GM12865 (cell line): Measurements from ENCODE around the gene PEPD.

Source experiments
- DNase-seq: peaks from one replicate; pipeline ENCODE4 v3.0.0; 2010; ENCODE audit warnings: low read depth
- H3K4me3 ChIP-seq: 2 replicates; pipeline ENCODE4 v1.5.1; 2011; ENCODE audit warnings: mild to moderate bottlenecking, low read depth, low read length, control low read depth
- CTCF ChIP-seq: IDR thresholded peaks from 2 replicates; pipeline ENCODE4 v1.5.1; 2011; ENCODE audit warnings: low read length, control low read depth, low read depth, inconsistent platforms; ENCODE audit not compliant: insufficient read depth; ENCODE audit errors: missing control alignments

The PEPD gene

DNA sequence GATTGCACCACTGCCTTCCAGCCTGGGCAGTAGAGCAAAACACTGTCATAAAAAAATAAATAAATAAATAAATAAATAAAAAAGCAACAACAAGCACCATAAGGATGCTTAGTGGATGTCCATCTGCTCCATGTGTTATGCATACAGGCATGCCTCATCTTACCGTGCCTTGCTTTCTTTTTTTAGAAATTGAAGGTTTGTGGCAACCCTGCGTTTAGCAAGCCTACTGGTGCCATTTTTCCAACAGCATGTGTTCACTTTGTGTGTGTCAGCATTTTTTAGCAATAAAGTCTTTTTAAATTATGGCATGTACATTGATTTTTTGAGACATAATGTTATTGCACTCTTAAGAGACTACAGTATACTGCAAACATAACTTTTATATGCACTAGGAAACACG is 68.3 kb downstream of the PEPD start:
- no peak overlapping the region for H3K4me3 ChIP-seq

DNA sequence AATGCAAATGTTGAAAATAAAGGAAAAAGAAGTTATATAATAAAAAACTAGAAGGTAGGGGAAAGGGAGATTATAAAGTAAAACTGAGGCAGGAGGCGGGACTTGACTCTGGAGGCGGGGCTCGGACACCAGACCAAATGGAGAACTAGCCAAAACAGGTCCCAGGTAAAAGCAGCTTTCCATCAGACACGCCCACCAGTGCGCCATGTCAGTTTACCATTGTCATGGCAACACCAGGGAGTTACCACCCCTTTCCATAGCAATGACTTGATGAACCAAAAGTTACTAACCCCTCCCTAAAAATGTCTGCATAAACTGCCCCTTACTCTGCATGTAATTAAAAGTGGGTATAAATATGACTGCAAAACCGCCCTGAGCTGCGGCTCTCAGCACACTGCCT is 70.9 kb downstream of the PEPD start:
- no peak for DNase-seq
- no peak overlapping the region for H3K4me3 ChIP-seq
- no peak for TF ChIP-seq CTCF

More for the DNA sequence above, 68.3 kb downstream of the PEPD start:
- TF ChIP-seq CTCF = no peak
- no peak for DNase-seq

DNA sequence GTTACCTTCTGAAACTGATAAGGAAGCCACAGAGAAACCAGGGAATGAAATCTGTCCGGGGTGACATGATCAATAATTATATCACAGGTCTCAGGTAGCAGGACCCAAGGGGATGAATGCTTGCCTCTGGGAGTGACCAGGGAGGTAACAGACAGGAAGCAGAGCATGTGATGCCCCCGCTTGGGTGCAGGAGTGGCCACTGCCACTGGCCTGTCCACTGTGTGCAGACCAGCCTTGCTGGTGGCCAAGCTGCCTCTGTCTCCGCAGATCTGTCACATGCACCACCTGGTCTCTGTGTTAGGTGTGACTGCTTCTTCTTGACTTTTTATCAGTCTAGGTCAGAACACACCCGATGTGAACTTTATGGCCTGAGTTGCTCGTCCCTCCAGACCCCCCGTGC is 71.8 kb downstream of the PEPD start:
- TF ChIP-seq CTCF = no peak
- H3K4me3 ChIP-seq = no peak overlapping the region
- no peak for DNase-seq

DNA sequence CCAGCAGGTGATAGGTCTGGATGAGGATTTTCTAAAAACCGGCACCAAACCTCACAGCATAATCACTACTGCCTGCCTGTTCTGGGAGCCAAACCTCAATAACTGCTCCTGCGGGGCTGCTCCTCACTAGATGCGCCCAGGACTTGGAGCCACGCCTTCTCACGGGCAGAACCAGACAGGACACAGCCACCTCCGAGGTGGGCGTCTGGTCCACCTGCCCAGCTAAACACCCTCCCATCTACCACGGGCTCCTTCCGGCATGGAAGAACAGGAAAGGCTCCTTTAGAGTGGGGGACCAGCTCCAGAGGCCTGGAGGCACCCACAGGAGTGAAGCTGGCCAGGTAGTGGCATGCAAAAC is 73.5 kb downstream of the PEPD start:
- no peak for DNase-seq
- TF ChIP-seq CTCF = no peak
- no peak overlapping the region for H3K4me3 ChIP-seq

- TF ChIP-seq CTCF = no peak
- no peak for DNase-seq
- H3K4me3 ChIP-seq = no peak overlapping the region
These were observed 74.0 kb downstream of the PEPD start for GRCh38 chr19:33447336-33448158.

- H3K4me3 ChIP-seq = no peak overlapping the region
- no peak for TF ChIP-seq CTCF
- no peak for DNase-seq
These were observed 75.0 kb downstream of the PEPD start for GRCh38 chr19:33446330-33447293.
